ENCODE data around the gene CDK13. TPM values are rescaled to one million over a fixed set of nuclear protein-coding genes. Genes with fewer than 3 reads are reported as not detected.

CDK13 gene
- total and polyA plus RNA-seq, 9 of the 15 experiments (the other 6 are each of a cell fraction or from before 2014, with no cell fraction given) = 9.8 to 46.1 (median 32.4) TPM

- TF ChIP-seq ZBTB40 (IDR thresholded peaks at IDR 0.05) = peak; percentile 60; the same call in 1 of the 2 replicates
- no peak for TF ChIP-seq ZBTB40 (CRISPR knock-in tag; IDR thresholded peaks at IDR 0.05)
- TF ChIP-seq ZNF76 (CRISPR knock-in tag; IDR thresholded peaks at IDR 0.05; ENCODE audit: borderline replicate concordance) = no peak
- TF ChIP-seq KAT7 (CRISPR knock-in tag; IDR thresholded peaks at IDR 0.05; ENCODE audit: borderline replicate concordance) = 0 out of 2 replicates have a peak, but pooled peaks have one; percentile 45
- TF ChIP-seq CHD1 (IDR thresholded peaks at IDR 0.05; ENCODE audit: low read length) = peak; percentile 34
- peak; percentile 46; the same call in 1 of the 2 replicates for TF ChIP-seq PRMT5 (CRISPR knock-in tag; IDR thresholded peaks at IDR 0.05)
- no peak for TF ChIP-seq ILK (tag; IDR thresholded peaks at IDR 0.05; ENCODE audit: borderline replicate concordance, low read depth)
- TF ChIP-seq HMGN3 (IDR thresholded peaks at IDR 0.05; ENCODE audit: borderline replicate concordance, extremely low read depth, insufficient read length, low read depth, low read length) = no peak
- peak; percentile 67; the same call in 1 of the 2 replicates for TF ChIP-seq ZNF431 (CRISPR knock-in tag; IDR thresholded peaks at IDR 0.05)
- no peak for TF ChIP-seq CCAR2 (IDR thresholded peaks at IDR 0.05; ENCODE audit: low read depth, low read length)
- TF ChIP-seq FUS (optimal IDR thresholded peaks at IDR 0.05; ENCODE audit: low read depth, low read length) = peak; percentile 23
- no peak for TF ChIP-seq PHF20 (IDR thresholded peaks at IDR 0.05; ENCODE audit: partially characterized antibody)
- no peak for TF ChIP-seq CHAMP1 (IDR thresholded peaks at IDR 0.05)
- no peak for TF ChIP-seq CREB5 (CRISPR knock-in tag; IDR thresholded peaks at IDR 0.05)
These were observed 593 bp downstream of the CDK13 start (continued) for GRCh38 chr7:39950473-39951225.
